ENCODE data around the gene CUL1.

- TF ChIP-seq SP1 (IDR thresholded peaks at IDR 0.05) (no peak), FOXA1 (IDR thresholded peaks at IDR 0.05) (no peak), BHLHE40 (IDR thresholded peaks at IDR 0.05; ENCODE audit: borderline replicate concordance) (no peak), FOXK2 (IDR thresholded peaks at IDR 0.05) (no peak), HDGF (IDR thresholded peaks at IDR 0.05; ENCODE audit: borderline replicate concordance) (no peak), NFRKB (IDR thresholded peaks at IDR 0.05) (no peak), LEF1 (IDR thresholded peaks at IDR 0.05; ENCODE audit: borderline replicate concordance) (no peak), L3MBTL2 (conservative IDR thresholded peaks at IDR 0.05) (no peak), ARNT (IDR thresholded peaks at IDR 0.05) (no peak), ELF4 (IDR thresholded peaks at IDR 0.05) (no peak), ZNF384 (IDR thresholded peaks at IDR 0.05) (no peak), FOXM1 (IDR thresholded peaks at IDR 0.05; ENCODE audit: borderline replicate concordance) (no peak)
- TF ChIP-seq, protein P1, sequence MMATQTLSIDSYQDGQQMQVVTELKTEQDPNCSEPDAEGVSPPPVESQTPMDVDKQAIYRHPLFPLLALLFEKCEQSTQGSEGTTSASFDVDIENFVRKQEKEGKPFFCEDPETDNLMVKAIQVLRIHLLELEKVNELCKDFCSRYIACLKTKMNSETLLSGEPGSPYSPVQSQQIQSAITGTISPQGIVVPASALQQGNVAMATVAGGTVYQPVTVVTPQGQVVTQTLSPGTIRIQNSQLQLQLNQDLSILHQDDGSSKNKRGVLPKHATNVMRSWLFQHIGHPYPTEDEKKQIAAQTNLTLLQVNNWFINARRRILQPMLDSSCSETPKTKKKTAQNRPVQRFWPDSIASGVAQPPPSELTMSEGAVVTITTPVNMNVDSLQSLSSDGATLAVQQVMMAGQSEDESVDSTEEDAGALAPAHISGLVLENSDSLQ (IDR thresholded peaks at IDR 0.05), result no peak
These were observed 9.6 kb downstream of the CUL1 start for GRCh38 chr7:148708026-148708885.

Measured in HEK293T (cell line).